Activated naive CD4-positive, alpha-beta T cell treated with anti-CD3 and anti-CD28 coated beads, Interleukin-2, amount 50 U/mL, for 72 hours (primary cell): Measurements from ENCODE around the gene MTPN. TPM values are rescaled to one million over a fixed set of nuclear protein-coding genes. Genes with fewer than 3 reads are reported as not detected.

ENCODE experiments used
- ATAC-seq, 2 donors: fragments of 150-1000 bp; cut with Tn5 transposase; 2 replicates each; pipeline ENCODE4 v1.10.0; 2021; ENCODE audit warnings: mild to moderate bottlenecking in 2 of 2, moderate library complexity in 2 of 2
- DNase-seq, 2 donors: peaks; one replicate each; pipeline ENCODE4 v3.0.0; 2021 to 2022; ENCODE audit warnings: low spot score in 2 of 2
- H3K27ac Mint-ChIP-seq, 2 donors: one replicate each; pipeline ENCODE4 v1.8.0; 2022; ENCODE audit warnings: mild to moderate bottlenecking in 2 of 2, mixed read lengths in 2 of 2
- H3K36me3 Mint-ChIP-seq, 2 donors: one replicate each; pipeline ENCODE4 v1.8.0; 2022; ENCODE audit warnings: mixed read lengths in 2 of 2
- H3K9me3 Mint-ChIP-seq, 2 donors: one replicate each; pipeline ENCODE4 v1.8.0; 2022; ENCODE audit warnings: mixed read lengths in 2 of 2
- total RNA-seq, 2 donors: library from RNA; stranded (reverse); gene quantifications; one replicate each; pipeline ENCODE4 v1.2.3, GENCODE V29; 2022

Gene MTPN
- total RNA-seq, 2 donors from 2014 or later = 117 to 125 TPM

- DNase-seq (no peak), ATAC-seq (no peak)
- Mint-ChIP-seq H3K27ac (no peak overlapping the region), H3K9me3 (no peaks in the 10 kb centered on the region), H3K36me3 (peaks cover 0 to 39% of the 10 kb centered on the region in 2 donors)
These were observed 7.1 kb downstream of the MTPN start for GRCh38 chr7:135970045-135970444.

- ATAC-seq = peak; percentile 46 to 73
These were observed 10.7 kb downstream of the MTPN start for GRCh38 chr7:135966341-135967043.

GRCh38 chr7:135965602-135966001 lies 11.6 kb downstream of the MTPN start:
- Mint-ChIP-seq H3K36me3 (peaks cover 0 to 27% of the 10 kb centered on the region in 2 donors), H3K9me3 (no peaks in the 10 kb centered on the region), H3K27ac (no peak overlapping the region)
- DNase-seq (no peak), ATAC-seq (no peak)

More at GRCh38 chr7:135966341-135967043, 10.7 kb downstream of the MTPN start:
- H3K9me3 Mint-ChIP-seq = no peaks in the 10 kb centered on the region
- H3K36me3 Mint-ChIP-seq = peaks cover 0 to 27% of the 10 kb centered on the region in 2 donors
- peak overlapping the region in 1 of 2 donors; percentile 73 for H3K27ac Mint-ChIP-seq
- DNase-seq = no peak

GRCh38 chr7:135964791-135965190 lies 12.4 kb downstream of the MTPN start:
- Mint-ChIP-seq H3K36me3 (peaks cover 0 to 23% of the 10 kb centered on the region in 2 donors), H3K9me3 (no peaks in the 10 kb centered on the region), H3K27ac (no peak overlapping the region)
- DNase-seq (no peak), ATAC-seq (no peak)

- ATAC-seq = no peak
- Mint-ChIP-seq H3K27ac (no peak overlapping the region), H3K9me3 (no peaks in the 10 kb centered on the region), H3K36me3 (peaks cover 0 to 22% of the 10 kb centered on the region in 2 donors)
- DNase-seq = no peak
These were observed 12.9 kb downstream of the MTPN start for GRCh38 chr7:135964274-135964673.

- Mint-ChIP-seq H3K27ac (no peak overlapping the region), H3K9me3 (no peaks in the 10 kb centered on the region), H3K36me3 (peaks cover 0 to 14% of the 10 kb centered on the region in 2 donors)
- no peak for ATAC-seq
- DNase-seq = no peak
These were observed 14.4 kb downstream of the MTPN start for GRCh38 chr7:135962802-135963201.

GRCh38 chr7:135960709-135961451 lies 16.3 kb downstream of the MTPN start:
- DNase-seq (no peak), ATAC-seq (no peak)
- peaks cover 6 to 18% of the 10 kb centered on the region in 2 donors for H3K36me3 Mint-ChIP-seq
- H3K9me3 Mint-ChIP-seq = peaks cover 0 to 5% of the 10 kb centered on the region in 2 donors
- no peak overlapping the region for H3K27ac Mint-ChIP-seq

- DNase-seq = no peak
- peaks cover 0 to 5% of the 10 kb centered on the region in 2 donors for H3K9me3 Mint-ChIP-seq
- no peak for ATAC-seq
- H3K36me3 Mint-ChIP-seq = peaks cover 6 to 18% of the 10 kb centered on the region in 2 donors
- no peak overlapping the region for H3K27ac Mint-ChIP-seq
These were observed 17.4 kb downstream of the MTPN start for GRCh38 chr7:135959646-135960363.

- Mint-ChIP-seq H3K27ac (no peak overlapping the region), H3K9me3 (peaks cover 0 to 5% of the 10 kb centered on the region in 2 donors), H3K36me3 (peaks cover 6 to 21% of the 10 kb centered on the region in 2 donors)
- DNase-seq (no peak), ATAC-seq (no peak)
These were observed 19.0 kb downstream of the MTPN start for GRCh38 chr7:135958173-135958572.

- H3K27ac Mint-ChIP-seq = no peak overlapping the region
- DNase-seq (no peak), ATAC-seq (no peak)
- peaks cover 0 to 5% of the 10 kb centered on the region in 2 donors for H3K9me3 Mint-ChIP-seq
- H3K36me3 Mint-ChIP-seq = peaks cover 6 to 26% of the 10 kb centered on the region in 2 donors
These were observed 19.5 kb downstream of the MTPN start for GRCh38 chr7:135957627-135958026.

GRCh38 chr7:135956393-135956792 lies 20.8 kb downstream of the MTPN start:
- Mint-ChIP-seq H3K36me3 (peaks cover 6 to 36% of the 10 kb centered on the region in 2 donors), H3K27ac (peak overlapping the region; percentile 3 to 12), H3K9me3 (peaks cover 0 to 5% of the 10 kb centered on the region in 2 donors)
- ATAC-seq = no peak
- no peak for DNase-seq

GRCh38 chr7:135950972-135951371 lies 26.2 kb downstream of the MTPN start:
- DNase-seq (no peak), ATAC-seq (no peak)
- no peak overlapping the region for H3K27ac Mint-ChIP-seq
- H3K36me3 Mint-ChIP-seq = peaks cover 15 to 33% of the 10 kb centered on the region in 2 donors
- no peaks in the 10 kb centered on the region for H3K9me3 Mint-ChIP-seq

GRCh38 chr7:135950429-135950828 lies 26.7 kb downstream of the MTPN start:
- ATAC-seq = no peak
- Mint-ChIP-seq H3K9me3 (no peaks in the 10 kb centered on the region), H3K36me3 (peaks cover 15 to 33% of the 10 kb centered on the region in 2 donors), H3K27ac (no peak overlapping the region)
- no peak for DNase-seq

- H3K9me3 Mint-ChIP-seq = no peaks in the 10 kb centered on the region
- ATAC-seq = no peak
- DNase-seq = no peak
- H3K27ac Mint-ChIP-seq = no peak overlapping the region
- peaks cover 15 to 24% of the 10 kb centered on the region in 2 donors for H3K36me3 Mint-ChIP-seq
These were observed 30.7 kb downstream of the MTPN start for GRCh38 chr7:135946289-135947055.

- ATAC-seq (no peak), DNase-seq (no peak)
- Mint-ChIP-seq H3K27ac (no peak overlapping the region), H3K36me3 (peaks cover 8 to 26% of the 10 kb centered on the region in 2 donors), H3K9me3 (no peaks in the 10 kb centered on the region)
These were observed 32.4 kb downstream of the MTPN start for GRCh38 chr7:135944753-135945152.

GRCh38 chr7:135943134-135943879 lies 33.9 kb downstream of the MTPN start:
- no peak for DNase-seq
- Mint-ChIP-seq H3K9me3 (no peaks in the 10 kb centered on the region), H3K36me3 (peaks cover 8 to 26% of the 10 kb centered on the region in 2 donors), H3K27ac (no peak overlapping the region)
- ATAC-seq = no peak
